Measurements from ENCODE around the gene SMARCAL1.

SMARCAL1 gene

GRCh38 chr2:216522892-216523502 is 110.7 kb downstream of the SMARCAL1 start:
- TF ChIP-seq, protein P1, sequence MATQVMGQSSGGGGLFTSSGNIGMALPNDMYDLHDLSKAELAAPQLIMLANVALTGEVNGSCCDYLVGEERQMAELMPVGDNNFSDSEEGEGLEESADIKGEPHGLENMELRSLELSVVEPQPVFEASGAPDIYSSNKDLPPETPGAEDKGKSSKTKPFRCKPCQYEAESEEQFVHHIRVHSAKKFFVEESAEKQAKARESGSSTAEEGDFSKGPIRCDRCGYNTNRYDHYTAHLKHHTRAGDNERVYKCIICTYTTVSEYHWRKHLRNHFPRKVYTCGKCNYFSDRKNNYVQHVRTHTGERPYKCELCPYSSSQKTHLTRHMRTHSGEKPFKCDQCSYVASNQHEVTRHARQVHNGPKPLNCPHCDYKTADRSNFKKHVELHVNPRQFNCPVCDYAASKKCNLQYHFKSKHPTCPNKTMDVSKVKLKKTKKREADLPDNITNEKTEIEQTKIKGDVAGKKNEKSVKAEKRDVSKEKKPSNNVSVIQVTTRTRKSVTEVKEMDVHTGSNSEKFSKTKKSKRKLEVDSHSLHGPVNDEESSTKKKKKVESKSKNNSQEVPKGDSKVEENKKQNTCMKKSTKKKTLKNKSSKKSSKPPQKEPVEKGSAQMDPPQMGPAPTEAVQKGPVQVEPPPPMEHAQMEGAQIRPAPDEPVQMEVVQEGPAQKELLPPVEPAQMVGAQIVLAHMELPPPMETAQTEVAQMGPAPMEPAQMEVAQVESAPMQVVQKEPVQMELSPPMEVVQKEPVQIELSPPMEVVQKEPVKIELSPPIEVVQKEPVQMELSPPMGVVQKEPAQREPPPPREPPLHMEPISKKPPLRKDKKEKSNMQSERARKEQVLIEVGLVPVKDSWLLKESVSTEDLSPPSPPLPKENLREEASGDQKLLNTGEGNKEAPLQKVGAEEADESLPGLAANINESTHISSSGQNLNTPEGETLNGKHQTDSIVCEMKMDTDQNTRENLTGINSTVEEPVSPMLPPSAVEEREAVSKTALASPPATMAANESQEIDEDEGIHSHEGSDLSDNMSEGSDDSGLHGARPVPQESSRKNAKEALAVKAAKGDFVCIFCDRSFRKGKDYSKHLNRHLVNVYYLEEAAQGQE (IDR thresholded peaks at IDR 0.05; ENCODE audit: insufficient read depth in 1 of 2, low read depth in 2 of 2, low read length in 2 of 2) = no peak
- TF ChIP-seq FOXP2 (optimal IDR thresholded peaks at IDR 0.05; ENCODE audit: borderline replicate concordance, extremely low read depth, extremely low read length, insufficient read depth) = no peak
- TF ChIP-seq TAF1 (IDR thresholded peaks at IDR 0.05; ENCODE audit: borderline replicate concordance, insufficient read depth, low read length) = no peak
- no peak for TF ChIP-seq POLR2AphosphoS5 (IDR thresholded peaks at IDR 0.05; ENCODE audit: low read depth, low read length)

DNA sequence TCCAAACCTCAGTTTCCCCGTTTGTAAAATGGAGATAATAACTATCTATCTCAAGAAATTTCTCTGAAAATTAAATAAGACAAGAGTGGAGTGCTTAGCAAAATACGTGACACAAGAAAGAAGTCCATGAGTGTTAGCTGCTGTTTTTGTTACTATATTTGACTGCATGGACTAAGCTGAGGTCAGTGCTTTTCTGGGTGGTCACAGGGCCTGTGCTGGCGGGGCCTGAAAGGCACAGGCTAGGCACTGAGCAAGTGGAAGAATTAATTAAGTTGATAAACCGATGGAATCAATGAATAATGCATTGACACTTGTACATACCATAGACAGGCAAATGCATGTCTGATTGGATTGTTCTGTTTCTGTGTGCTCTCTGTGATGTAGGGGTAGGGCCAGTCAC is 113.7 kb downstream of the SMARCAL1 start:
- no peak for TF ChIP-seq TAF1 (IDR thresholded peaks at IDR 0.05; ENCODE audit: borderline replicate concordance, insufficient read depth, low read length)

DNA sequence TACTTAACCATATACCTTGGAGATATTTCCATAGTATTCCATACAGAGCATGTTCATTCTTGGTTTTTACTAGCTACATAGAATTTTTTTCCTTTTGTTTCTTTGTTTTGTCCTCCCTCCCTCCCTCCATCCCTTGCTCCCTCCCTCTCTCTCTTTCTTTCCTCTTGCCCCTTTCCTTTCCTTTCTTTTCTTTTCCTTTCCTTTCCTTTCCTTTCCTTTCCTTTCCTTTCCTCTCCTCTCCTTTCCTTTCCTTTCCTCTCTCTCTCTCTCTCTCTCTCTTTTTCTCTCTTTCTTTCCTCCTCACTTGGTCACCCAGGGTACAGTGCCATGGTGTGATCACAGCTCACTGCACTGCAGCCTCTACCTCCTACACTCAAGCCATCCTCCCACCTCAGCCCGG is 114.7 kb downstream of the SMARCAL1 start:
- no peak for TF ChIP-seq FOXP2 (optimal IDR thresholded peaks at IDR 0.05; ENCODE audit: borderline replicate concordance, extremely low read depth, extremely low read length, insufficient read depth)

DNA sequence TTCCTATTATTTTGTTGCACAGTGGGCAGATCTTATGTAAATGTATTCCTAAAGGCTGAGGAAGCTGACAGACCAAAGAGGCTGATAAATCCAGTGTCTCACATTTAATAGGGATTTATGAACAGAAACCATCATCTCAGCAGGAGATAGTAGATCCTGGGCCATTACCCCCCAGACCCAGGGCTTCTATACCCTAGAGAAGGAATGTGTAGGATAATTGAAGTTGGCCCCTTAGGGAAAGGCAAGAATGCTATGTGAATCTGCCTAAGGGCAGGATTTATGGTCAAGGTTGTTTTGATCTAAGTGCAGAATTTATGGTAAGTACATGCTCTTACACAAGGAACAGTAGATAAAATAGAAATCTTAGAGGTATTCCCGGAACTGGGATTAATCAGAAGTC is 115.3 kb downstream of the SMARCAL1 start:
- no peak for TF ChIP-seq FOXP2 (optimal IDR thresholded peaks at IDR 0.05; ENCODE audit: borderline replicate concordance, extremely low read depth, extremely low read length, insufficient read depth)
- no peak for TF ChIP-seq TAF1 (IDR thresholded peaks at IDR 0.05; ENCODE audit: borderline replicate concordance, insufficient read depth, low read length)
- TF ChIP-seq POLR2AphosphoS5 (IDR thresholded peaks at IDR 0.05; ENCODE audit: low read depth, low read length) = no peak
- TF ChIP-seq SIN3A (IDR thresholded peaks at IDR 0.05; ENCODE audit: borderline replicate concordance, insufficient read depth, low read length) = no peak
- TF ChIP-seq, protein P1 (IDR thresholded peaks at IDR 0.05; ENCODE audit: insufficient read depth in 1 of 2, low read depth in 2 of 2, low read length in 2 of 2) = no peak

DNA sequence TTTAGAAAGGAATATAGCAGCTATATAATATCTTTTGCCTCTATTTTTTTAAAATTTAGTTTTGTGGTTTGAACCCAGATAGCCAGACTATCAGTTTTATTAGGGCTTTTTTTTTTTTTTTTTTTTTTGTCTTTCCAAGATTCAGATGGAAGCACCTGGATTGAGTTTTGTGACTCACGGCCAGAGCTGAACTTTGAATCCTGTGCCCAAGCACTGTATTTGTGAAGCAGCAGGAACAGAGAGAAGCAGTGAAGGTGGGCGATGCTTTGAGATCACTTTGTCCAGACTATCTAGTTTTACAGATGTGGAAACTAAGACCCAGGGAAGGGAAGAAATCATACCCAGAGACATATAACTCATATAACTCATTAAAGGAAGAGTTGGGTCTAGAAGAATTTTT is 120.3 kb downstream of the SMARCAL1 start:
- TF ChIP-seq, protein P1 (IDR thresholded peaks at IDR 0.05; ENCODE audit: insufficient read depth in 1 of 2, low read depth in 2 of 2, low read length in 2 of 2) = no peak
- TF ChIP-seq TAF1 (IDR thresholded peaks at IDR 0.05; ENCODE audit: borderline replicate concordance, insufficient read depth, low read length) (no peak), SIN3A (IDR thresholded peaks at IDR 0.05; ENCODE audit: borderline replicate concordance, insufficient read depth, low read length) (no peak), FOXP2 (optimal IDR thresholded peaks at IDR 0.05; ENCODE audit: borderline replicate concordance, extremely low read depth, extremely low read length, insufficient read depth) (no peak), POLR2AphosphoS5 (IDR thresholded peaks at IDR 0.05; ENCODE audit: low read depth, low read length) (no peak)

Measured in PFSK-1 (cell line).